Esophagus muscularis mucosa (tissue), 4 donors: ENCODE measurements around the gene ADGRG4. TPM values are rescaled to one million over a fixed set of nuclear protein-coding genes. Genes with fewer than 3 reads are reported as not detected.

Source experiments
- DNase-seq: peaks from one replicate; pipeline ENCODE4 v3.0.0-alpha.2; 2017; ENCODE audit errors: extremely low spot score
- H3K27ac ChIP-seq, 4 donors: fragments of 200-600 bp; sonication (generic); replicated peaks in 1 of 4; 1 replicate in 3 of 4; 2 replicates in 1 of 4; pipeline ENCODE4 v1.5.1; 2016 to 2019; ENCODE audit warnings: mild to moderate bottlenecking in 1 of 4
- H3K27me3 ChIP-seq, 4 donors: fragments of 200-600 bp; sonication (generic); one replicate each; pipeline versions ENCODE4 v1.5.1 to v1.6.0; 2016 to 2019
- H3K36me3 ChIP-seq, 4 donors: fragments of 200-600 bp; sonication (generic); one replicate each; pipeline ENCODE4 v1.5.1; 2016 to 2019
- H3K4me1 ChIP-seq, 4 donors: fragments of 200-600 bp; sonication (generic); one replicate each; pipeline ENCODE4 v1.5.1; 2016 to 2019
- H3K4me3 ChIP-seq, 4 donors: fragments of 200-600 bp; sonication (generic); 1 replicate in 2 of 4; 2 replicates in 2 of 4; pipeline ENCODE4 v1.5.1; 2016 to 2019; ENCODE audit warnings: mild to moderate bottlenecking in 4 of 4, moderate library complexity in 1 of 4
- H3K9me3 ChIP-seq, 4 donors: fragments of 200-600 bp; sonication (generic); 1 replicate in 3 of 4; 2 replicates in 1 of 4; pipeline ENCODE4 v1.5.1; 2016 to 2019
- CTCF ChIP-seq, 3 experiments: fragments of 200-600 bp in 2 of 3; fragments of 450-650 bp in 1 of 3; sonication (generic) in 2 of 3; IDR thresholded peaks; one replicate each; pipeline ENCODE4 v1.5.1; 2017 to 2019; ENCODE audit warnings: antibody characterized with exemption in 3 of 3, mild to moderate bottlenecking in 2 of 3, moderate library complexity in 1 of 3
- EP300 ChIP-seq: sonication (generic); formaldehyde crosslinking; IDR thresholded peaks from one replicate; pipeline ENCODE4 v1.6.1; 2017; ENCODE audit warnings: antibody characterized with exemption
- POLR2A ChIP-seq: fragments of 450-650 bp; IDR thresholded peaks from one replicate; pipeline ENCODE4 v1.6.1; 2017; ENCODE audit warnings: antibody characterized with exemption, moderate library complexity, mild to moderate bottlenecking, low read depth
- POLR2AphosphoS5 ChIP-seq, 2 donors: sonication (generic); formaldehyde crosslinking; IDR thresholded peaks; one replicate each; pipeline ENCODE4 v1.6.1; 2017; ENCODE audit warnings: antibody characterized with exemption in 2 of 2
- WGBS: methylation state at CpG from one replicate; pipeline ENCODE4 v1.1.5; 2018; 5-methylcytosine and 5-hydroxymethylcytosine counted together
- intact Hi-C: fragments of 100-400 bp; cut with DNase I; formaldehyde crosslinking; loops from one replicate; pipeline ENCODE4 v1.15.1; 2023
- total RNA-seq, 4 donors: library from RNA; depleted of rRNA; stranded (reverse); fragments of >200 nt; gene quantifications; one replicate each; pipeline versions ENCODE4 v1.1.0 to v1.2.1, GENCODE V29; 2016

ADGRG4 gene
- total RNA-seq, 4 donors from 2014 or later, result under 0.01 to 0.17 (median 0.06) TPM; not detected in 1

- no peaks in the 10 kb centered on the region for H3K27me3 ChIP-seq
- DNase-seq, result no peak
- TF ChIP-seq POLR2AphosphoS5 (IDR thresholded peaks at IDR 0.05), result no peak
- no peak for TF ChIP-seq POLR2A
- TF ChIP-seq EP300, result no peak
- no peak for TF ChIP-seq CTCF (IDR thresholded peaks at IDR 0.05)
- no peaks in the 10 kb centered on the region for H3K4me1 ChIP-seq
- WGBS, result 40% methylated on average over 5 of the region's 5 CpGs
- no peak overlapping the region for H3K4me3 ChIP-seq
- H3K27ac ChIP-seq, result no peak overlapping the region
- H3K9me3 ChIP-seq, result no peaks in the 10 kb centered on the region
- intact Hi-C loops, result no loop called here
- no peaks in the 10 kb centered on the region for H3K36me3 ChIP-seq
Observed at GRCh38 chrX:136457303-136457917, 156.6 kb downstream of the ADGRG4 start.

DNA sequence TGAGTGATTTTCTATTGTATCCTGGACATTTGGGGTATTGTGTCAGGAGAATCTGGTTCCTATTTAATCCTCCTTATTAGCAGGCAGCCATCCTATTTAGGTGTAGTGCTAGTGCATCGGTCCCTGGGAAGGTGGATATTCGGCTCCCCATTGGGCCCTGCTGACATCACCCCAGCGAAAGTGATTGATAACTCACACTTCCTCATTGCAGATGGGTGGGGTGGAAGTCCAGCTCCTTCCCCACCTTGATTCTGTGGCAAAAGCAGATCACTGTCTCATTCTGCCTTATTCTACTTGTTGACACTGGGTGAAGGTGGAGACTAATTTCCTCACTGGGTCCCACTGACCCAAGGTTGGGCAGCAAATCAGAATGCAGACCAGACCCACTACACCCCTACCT is 163.8 kb downstream of the ADGRG4 start:
- Histone ChIP-seq H3K27me3 (no peaks in the 10 kb centered on the region), H3K36me3 (no peaks in the 10 kb centered on the region), H3K4me3 (no peak overlapping the region), H3K9me3 (no peaks in the 10 kb centered on the region), H3K27ac (no peak overlapping the region), H3K4me1 (no peaks in the 10 kb centered on the region)
- no peak for DNase-seq
- TF ChIP-seq EP300, result no peak
- no peak for TF ChIP-seq CTCF (IDR thresholded peaks at IDR 0.05)
- TF ChIP-seq POLR2A, result no peak
- no peak for TF ChIP-seq POLR2AphosphoS5 (IDR thresholded peaks at IDR 0.05)
- intact Hi-C loops, result no loop called here
- 71% methylated on average over 3 of the region's 3 CpGs for WGBS

Other genes with a start within 250 kb of the ADGRG4 start
- gene FHL1, start 153.4 kb upstream of the ADGRG4 start, total RNA-seq, result 1,000 to 10,000 TPM; 2,189 to 3,092 (median 2,823) TPM
- gene MAP7D3, start 49.6 kb upstream of the ADGRG4 start, total RNA-seq, result 10 to 100 TPM; 14.5 to 21.2 (median 17.1) TPM
- gene BRS3, start 187.0 kb downstream of the ADGRG4 start, total RNA-seq, result not detected
- gene HTATSF1, start 196.6 kb downstream of the ADGRG4 start, total RNA-seq, result 10 to 100 TPM; 47.7 to 59.8 (median 55.4) TPM
- not detected for gene VGLL1, start 231.3 kb downstream of the ADGRG4 start, total RNA-seq